LoVo (cell line): ENCODE data around the gene DHRS9.
"Not testable (repeated sequence)": the region's sequence is repeated elsewhere in the genome, so short reads cannot be mapped to it uniquely, and the experiment has no call there.

Experiments
- DNase-seq: peaks from one replicate; pipeline ENCODE4 v3.0.0-alpha.2; 2016; ENCODE audit warnings: low spot score

Gene DHRS9

GRCh38 chr2:169095621-169096105 lies 26.3 kb downstream of the DHRS9 start:
- DNase-seq = peak; percentile 79

GRCh38 chr2:169104848-169105247 lies 35.5 kb downstream of the DHRS9 start:
- no peak for DNase-seq

- no peak for DNase-seq
Observed at GRCh38 chr2:169105476-169105875, 36.1 kb downstream of the DHRS9 start.

DNA sequence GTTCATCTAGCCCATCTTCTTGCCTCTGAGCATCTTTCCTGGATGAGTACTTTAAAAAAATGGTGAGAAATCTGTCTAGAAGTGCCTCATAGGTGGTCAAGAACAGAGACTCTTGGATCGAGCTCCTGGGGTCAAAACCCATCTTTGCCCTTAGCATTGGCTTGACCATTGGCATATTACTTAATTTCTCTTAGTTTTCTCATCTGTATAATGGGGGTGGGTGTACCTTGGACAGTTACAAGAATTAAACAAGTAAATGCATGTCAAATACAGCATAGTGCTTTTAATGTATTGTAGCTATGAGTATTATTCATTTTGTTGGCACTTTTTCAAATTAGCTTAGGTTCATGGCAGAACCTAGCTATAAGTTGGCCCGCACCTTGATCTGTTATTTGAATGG lies 36.8 kb downstream of the DHRS9 start:
- DNase-seq = no peak

GRCh38 chr2:169106563-169107545 lies 37.5 kb downstream of the DHRS9 start:
- DNase-seq = no peak

GRCh38 chr2:169107645-169108044 lies 38.3 kb downstream of the DHRS9 start:
- no peak for DNase-seq

DNA sequence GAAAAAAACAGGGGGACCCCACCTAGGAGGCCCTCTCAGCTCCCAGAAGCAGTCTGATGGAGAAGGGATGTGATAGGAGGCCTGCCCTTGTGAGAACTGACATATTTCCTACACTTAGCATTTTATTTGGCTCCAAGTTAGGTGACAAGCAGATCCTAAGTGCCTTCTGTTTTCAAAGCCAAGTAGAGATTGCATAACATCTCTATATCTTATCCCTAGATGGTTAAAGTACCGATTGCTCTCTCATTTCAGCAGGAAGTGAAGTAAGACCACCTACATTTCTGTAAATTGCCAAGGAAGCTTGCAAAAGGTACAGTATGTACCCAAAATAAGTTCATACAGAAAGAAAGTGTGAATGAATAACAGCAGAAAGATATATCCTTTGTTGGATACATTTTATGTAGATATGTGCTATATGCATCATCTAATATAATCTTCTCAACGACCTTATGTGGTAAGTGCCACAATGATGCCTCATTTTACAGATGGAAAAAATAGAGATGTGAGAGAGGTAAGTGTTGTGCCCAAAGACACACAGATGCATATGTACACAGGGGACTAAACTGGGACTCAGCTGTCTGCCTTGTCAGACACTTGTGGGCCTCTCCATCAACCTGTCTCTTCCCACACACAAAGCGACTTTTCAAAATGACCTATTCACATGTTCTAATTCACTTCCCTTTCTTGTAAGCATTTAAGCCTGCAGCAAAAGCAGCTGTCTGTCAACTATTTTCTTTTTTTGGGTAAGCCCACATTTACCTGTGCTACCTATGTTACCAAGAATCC lies 38.9 kb downstream of the DHRS9 start:
- DNase-seq = no peak

- peak; percentile 71 for DNase-seq
Observed at GRCh38 chr2:169109502-169110409, 40.4 kb downstream of the DHRS9 start.

DNA sequence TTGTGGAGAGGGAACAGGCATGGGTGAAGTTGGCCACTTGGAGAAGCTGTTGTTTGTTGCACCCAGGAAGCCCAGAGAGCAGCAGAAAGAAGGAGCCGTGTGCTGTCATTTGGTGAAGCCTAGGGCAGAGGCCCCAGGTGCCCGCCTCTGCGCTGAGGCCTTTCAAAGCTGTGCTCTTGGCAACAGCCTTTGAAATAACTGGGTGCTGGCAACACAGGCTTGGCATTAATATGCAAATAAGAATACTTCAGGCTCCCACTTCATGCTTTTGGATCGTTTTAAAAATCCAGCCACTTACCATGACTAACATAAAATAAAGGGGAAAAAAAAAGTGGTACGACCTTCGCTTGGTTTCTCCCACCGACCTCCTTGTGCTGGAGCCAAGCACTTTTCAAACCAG lies 41.1 kb downstream of the DHRS9 start:
- no peak for DNase-seq

GRCh38 chr2:169110916-169111315 lies 41.6 kb downstream of the DHRS9 start:
- no peak for DNase-seq

GRCh38 chr2:169112841-169113240 lies 43.5 kb downstream of the DHRS9 start:
- no peak for DNase-seq

DNA sequence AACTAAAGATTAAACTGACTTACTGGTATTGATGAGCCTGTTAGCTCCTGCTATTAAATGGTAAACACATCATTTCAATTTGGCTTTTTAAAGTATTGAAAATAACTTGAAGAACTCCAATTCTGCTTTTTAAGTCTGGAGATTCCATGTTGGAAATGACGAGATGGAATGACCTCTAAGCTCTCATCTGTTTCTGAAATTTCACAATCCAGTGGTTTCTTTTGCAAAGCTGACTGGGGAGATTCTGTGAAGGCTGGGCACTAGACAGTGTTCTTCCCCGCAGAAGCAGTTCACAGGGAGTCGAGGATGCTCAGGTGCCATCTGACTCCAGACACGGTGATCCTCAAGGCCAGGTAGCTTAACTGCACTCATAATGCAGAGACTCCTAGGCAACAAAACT lies 44.7 kb downstream of the DHRS9 start:
- DNase-seq = no peak

DNA sequence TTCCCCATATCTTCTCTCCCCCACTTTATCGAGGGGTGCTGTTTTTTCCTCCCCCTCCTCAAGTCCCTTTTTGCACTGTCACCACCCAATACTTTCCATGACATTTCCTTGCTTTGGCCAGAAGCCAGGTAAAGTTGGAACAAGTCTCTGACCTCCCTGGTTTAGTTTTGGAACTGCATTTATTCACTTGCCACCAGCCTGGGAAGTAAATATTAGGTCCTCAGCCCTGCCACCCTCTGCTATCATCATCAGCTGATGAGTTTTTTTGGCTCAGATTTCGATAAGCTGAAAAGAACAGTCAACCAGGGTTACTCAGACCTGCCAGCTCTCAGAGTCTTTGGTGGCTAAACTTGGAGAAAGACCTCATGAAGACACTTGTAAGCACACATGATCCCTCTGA lies 47.0 kb downstream of the DHRS9 start:
- no peak for DNase-seq

DNA sequence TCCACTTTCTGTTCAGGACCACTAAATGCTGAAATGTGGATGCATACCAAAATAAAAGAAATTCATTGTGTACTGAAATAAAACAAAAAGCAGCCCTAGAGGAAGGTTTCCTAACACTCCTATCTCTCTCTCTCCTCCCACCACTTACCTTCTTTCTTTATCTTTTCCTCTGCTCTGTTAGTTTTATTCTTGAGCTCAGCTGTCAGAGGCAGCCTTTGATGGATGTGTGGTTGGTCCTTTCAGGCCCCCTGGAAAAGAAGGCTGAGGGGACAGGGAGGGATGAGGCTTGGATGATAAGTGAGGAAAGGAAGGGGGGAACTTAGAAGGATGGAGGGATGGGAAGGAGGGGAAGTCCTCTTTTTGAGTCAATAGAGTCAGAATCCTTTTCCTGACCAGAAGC lies 47.6 kb downstream of the DHRS9 start:
- no peak for DNase-seq

DNA sequence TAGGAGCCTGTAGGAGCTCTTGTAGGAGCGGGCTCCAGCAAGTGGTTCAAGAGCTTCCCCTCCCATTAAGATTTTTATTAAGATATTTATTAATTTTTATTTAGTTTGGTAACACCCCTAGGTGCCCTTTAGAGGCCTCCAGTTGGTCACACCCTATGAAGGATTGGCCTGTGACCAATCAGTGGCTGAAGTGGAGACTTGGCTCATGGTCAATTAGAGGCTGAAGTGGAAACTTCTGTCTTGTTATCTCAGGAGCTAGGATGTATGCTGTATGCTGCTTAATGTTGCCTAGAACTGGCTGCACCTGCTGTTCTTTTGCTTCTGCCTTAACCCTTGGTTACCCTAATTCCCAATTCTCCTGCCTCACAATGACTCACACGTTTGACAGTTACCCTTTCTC lies 48.7 kb downstream of the DHRS9 start:
- no peak for DNase-seq

DNA sequence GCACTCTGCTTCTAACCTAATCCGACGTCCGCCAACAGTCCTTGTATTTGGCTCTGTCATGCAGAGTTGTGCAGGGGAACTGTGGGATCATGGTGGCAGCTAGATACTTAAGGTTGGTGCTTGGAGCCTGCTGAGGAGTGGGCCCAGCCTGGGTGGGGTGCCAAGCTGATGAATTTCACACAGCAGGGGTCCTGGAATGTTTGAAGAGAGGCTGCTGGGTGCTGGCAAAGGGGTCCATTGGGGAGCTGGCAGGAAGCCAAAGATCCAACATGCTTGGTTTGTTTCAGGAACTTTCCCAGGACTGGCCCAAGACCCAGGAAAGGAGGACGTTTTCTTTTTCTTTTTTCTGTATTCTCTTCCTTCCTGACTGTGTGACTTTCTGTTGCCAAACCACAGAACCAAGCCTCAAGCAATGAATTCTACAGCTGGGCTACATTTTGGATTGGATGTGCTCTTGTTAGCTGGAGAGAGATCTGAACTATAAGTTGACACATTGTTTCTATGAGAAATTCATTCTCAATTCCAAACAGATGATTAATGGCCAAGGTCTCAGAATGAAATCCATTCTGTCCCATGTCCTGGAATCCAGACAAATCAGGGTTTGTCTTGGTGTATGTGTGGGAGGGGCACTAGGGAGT lies 49.9 kb downstream of the DHRS9 start:
- DNase-seq = no peak

DNA sequence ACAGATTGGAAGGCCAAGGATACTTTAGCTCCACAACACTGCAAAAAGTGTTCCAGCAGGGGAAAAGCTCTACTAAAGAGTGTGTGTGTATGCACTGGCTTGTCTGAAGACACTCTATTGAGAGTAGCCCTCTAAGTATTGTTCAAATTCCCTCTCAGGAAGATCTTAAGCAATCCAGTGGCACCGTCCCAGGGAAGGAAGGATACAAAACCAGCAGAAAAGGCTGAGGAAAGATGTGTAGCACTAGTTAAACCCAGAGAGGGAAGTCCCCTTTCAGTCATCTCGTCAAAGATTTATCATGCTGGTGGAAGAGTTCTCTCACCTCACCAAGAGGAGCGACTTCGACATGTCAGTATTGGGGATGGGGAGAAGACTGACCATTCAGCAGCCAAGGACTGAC lies 50.5 kb downstream of the DHRS9 start:
- DNase-seq = no peak

- DNase-seq = no peak
Observed at GRCh38 chr2:169129703-169130243, 60.4 kb downstream of the DHRS9 start.

GRCh38 chr2:169131587-169132512 lies 62.5 kb downstream of the DHRS9 start:
- DNase-seq = peak; percentile 43

DNA sequence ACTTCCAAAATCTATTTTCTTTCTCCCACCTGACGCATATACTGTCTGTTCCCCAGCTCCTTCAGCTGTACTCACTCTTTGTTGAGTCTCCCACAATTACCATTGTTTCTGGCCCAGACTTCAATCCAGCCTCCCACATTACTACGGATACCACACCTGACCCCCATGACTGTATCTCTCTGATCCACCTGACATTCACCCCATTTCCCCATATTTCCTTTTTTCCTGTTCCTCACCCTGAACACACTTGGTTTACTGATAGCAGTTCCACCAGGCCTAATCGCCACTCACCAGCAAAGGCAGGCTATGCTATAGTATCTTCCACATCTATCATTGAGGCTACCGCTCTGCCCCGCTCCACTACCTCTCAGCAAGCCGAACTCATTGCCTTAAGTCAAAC lies 64.9 kb downstream of the DHRS9 start:
- not testable (repeated sequence) for DNase-seq
